ENCODE results near the gene C5orf24.

GRCh38 chr5:134846641-134846960 is 833 bp downstream of the C5orf24 start:
- TF ChIP-seq, protein P1, sequence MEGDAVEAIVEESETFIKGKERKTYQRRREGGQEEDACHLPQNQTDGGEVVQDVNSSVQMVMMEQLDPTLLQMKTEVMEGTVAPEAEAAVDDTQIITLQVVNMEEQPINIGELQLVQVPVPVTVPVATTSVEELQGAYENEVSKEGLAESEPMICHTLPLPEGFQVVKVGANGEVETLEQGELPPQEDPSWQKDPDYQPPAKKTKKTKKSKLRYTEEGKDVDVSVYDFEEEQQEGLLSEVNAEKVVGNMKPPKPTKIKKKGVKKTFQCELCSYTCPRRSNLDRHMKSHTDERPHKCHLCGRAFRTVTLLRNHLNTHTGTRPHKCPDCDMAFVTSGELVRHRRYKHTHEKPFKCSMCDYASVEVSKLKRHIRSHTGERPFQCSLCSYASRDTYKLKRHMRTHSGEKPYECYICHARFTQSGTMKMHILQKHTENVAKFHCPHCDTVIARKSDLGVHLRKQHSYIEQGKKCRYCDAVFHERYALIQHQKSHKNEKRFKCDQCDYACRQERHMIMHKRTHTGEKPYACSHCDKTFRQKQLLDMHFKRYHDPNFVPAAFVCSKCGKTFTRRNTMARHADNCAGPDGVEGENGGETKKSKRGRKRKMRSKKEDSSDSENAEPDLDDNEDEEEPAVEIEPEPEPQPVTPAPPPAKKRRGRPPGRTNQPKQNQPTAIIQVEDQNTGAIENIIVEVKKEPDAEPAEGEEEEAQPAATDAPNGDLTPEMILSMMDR (IDR thresholded peaks at IDR 0.05) = no peak
- no peak for TF ChIP-seq POLR2A (IDR thresholded peaks at IDR 0.05)

All from right lobe of liver (tissue), 4 donors.